Stimulated activated CD4-positive, alpha-beta T cell treated with anti-CD3 and anti-CD28 coated beads, Interleukin-2, amount 100 ng/mL, for 4 hours (primary cell): Measurements from ENCODE around the gene PITPNC1.
"Not testable (repeated sequence)": the region's sequence is repeated elsewhere in the genome, so short reads cannot be mapped to it uniquely, and the experiment has no call there.

Experiments used
- DNase-seq: peaks from one replicate; pipeline ENCODE4 v3.0.0-alpha.2; 2020; ENCODE audit warnings: low read depth

Gene PITPNC1

DNA sequence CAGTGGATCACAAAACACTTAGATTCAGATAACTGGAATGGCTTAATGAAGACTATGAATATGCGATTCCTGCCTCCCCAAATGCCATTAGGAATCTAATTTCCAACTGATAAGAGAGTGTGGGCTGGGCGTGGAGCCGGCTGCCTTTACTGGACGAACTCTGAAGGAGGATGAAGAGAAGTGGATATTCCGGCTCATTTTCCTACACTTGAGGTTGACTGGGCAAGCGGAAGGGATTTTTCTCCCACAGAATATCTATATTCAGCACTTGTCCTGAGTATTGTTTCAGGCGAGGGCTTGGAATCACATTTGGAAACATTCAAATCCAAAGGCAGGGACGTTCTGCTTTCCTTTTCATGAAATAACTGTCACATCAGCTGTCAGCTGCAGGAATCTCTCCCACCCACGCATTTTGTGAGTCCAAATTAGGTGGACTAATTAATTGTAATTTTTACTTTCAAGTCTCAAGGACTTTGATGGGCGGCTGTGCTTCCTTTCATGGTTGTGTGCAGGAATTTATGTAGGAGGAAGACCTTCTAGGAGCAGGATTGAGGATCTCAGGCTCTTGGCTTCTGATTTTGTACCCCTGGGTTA is 138.5 kb downstream of the PITPNC1 start:
- DNase-seq, result no peak

DNA sequence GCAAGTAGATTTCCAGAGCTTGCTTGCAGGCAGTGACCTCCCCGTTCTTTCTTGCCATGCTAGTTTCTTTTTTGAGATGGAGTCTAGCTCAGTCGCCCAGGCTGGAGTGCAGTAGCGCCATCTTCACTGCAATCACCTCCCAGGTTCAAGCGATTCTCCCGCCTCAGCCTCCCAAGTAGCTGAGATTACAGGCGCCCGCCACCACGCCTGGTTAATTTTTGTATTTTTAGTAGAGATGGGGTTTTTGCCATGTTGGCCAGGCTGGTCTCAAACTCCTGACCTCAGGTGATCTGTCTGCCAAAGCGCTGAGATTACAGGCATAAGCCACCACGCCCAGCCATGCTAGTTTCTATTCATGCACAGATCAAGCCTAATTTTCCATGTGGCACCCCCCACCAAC is 139.5 kb downstream of the PITPNC1 start:
- not testable (repeated sequence) for DNase-seq

DNA sequence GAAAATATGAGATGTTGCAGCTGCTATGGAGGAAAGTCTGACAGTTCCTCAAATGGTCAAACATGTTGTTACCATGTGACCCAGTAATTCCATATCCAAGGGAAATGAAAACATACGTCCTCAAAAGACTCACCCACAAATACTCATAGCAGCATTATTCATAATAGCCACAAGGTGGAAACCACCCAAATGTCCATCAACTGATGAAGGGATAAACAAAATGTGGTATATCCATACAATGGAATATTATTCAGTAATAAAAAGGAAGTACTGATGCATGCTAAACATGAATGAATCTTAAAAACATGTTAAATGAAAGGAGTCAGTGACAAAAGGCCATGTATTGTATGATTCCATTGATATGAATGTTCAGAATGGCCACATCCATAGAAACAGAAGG is 140.2 kb downstream of the PITPNC1 start:
- DNase-seq, result no peak

DNA sequence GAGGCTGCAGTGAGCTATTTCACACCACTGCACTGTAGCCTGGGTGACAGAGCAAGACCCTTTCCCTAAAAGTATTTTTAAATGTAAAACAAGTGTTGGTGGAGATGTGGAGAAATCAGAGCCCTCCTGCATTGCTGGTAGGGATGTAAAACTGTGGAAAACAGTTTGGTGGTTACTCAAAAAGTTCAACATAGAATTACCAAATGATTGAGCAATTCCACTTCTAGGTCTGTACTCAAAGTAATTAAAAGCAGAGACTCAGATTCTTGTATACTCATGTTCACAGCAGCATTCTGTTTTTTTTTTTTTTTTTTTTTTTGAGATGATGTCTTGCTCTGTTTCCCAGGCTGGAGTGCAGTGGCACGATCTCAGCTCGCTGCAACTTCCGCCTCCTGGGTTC is 141.8 kb downstream of the PITPNC1 start:
- no peak for DNase-seq

DNA sequence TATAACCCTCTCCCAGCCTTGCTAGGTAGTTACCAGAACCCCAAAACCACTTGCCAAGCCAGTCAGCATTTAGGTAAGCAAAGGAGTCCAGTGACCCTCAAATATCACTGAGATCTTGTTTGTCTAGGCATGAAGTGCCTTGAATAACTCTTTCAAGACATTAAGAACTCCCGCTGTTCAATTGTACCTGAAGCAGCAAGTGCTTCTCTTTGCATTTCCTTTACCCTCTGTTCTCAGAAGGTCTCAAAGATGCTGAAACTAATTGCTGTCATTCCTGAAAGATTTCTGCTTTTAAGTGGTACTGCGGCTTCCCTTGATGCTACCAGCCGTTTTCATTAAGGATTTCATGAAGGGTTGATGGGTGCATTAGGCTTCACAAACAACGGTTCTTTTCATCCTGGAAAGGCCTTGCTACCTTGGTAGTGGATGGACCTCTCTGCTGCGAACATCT is 142.7 kb downstream of the PITPNC1 start:
- no peak for DNase-seq

GRCh38 chr17:67520252-67520906 is 143.3 kb downstream of the PITPNC1 start:
- DNase-seq, result no peak

DNA sequence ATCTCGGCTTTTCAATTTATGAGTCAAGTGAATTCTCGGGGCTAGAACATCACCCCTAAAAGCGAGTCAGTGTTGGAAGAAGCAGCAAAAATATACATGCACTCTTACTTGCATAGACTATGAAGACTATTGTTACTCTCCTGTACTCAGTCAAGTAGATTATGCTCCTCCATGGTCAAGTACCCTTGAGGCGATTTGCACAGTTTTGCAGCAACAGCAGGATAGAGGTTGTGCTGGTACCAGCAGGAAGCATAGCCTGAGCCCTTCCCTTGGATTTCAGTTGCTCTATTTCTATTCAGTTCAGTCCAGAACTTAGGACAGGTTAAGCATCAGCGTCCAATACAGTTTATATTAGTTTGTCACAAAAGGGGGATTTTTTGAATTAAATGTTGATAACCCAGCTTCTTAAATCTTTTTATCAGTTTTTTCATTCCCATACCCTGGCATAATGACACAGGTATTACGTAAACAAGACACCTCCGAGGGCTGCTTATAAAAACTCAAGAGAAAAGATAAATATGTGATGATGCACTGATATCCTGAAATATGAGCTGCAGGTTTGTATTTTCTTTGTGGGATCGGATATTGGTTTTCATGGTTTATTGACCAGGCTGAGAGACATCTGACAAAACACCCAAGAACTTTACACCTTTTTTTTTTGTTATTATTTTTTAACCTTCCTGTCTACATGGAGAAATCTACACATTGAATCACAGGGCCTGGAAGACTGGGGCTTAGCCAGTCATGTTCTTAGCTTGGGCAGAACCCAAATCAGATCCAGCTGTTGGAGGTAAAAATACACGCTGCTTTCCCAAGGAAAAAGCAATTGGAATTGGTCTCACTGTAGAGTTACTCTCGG is 144.1 kb downstream of the PITPNC1 start:
- no peak for DNase-seq

DNA sequence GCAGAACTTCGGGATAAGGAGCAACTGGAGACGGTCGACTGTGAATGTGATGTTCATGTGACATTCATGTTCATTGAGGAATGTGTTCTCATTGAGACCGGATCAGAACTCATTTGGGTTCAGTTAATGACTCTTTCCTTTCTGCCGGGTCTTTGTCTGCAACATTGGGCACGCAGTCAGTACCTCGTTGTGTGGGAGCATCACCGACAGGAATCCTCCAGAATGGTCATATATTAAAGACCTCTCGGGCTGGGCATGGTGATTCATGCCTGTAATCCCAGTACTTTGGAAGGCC is 144.6 kb downstream of the PITPNC1 start:
- DNase-seq, result no peak

GRCh38 chr17:67523101-67523500 is 146.0 kb downstream of the PITPNC1 start:
- no peak for DNase-seq

DNA sequence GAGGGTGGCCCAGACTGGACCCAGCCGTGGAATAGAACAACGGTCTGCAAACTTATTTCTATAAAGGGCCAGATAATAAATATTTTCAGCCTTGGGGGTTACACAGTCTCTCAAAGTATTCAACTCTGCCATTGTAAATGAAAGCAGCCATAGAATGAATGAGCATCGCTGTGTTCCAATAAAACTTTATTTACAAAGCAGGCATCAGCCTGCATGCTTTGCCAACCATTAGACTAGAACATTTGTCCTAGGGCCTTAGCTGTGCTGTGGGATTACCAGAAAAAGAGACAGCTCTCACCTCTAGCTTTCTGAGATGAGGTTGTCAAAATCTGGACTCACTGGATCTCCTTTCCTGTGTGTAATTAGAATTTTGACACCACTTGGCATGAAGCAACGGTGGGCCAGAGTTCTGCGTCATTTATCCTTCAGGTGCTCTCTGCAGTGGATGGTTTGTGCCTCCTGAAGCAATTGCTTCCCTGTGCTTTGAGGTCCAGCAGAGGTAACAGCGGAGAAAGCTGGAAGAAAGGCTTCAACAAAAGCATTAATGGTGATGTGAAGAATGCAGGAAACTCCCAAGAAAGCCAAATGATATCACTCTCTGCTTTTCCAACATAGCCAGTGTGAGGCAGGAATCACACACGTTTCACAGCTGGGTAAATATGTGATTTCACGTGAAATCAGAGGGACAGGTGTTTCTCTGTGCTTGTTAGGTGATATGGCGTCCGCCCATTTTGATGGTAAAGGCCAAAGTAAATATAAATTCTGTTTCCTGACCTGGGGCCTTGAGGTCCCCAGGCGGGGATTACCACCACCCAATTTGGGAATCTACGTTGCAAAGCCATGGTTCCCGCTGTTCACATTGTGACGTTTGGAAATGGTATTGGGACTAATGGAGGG is 148.4 kb downstream of the PITPNC1 start:
- DNase-seq, result no peak

GRCh38 chr17:67526700-67527099 is 149.6 kb downstream of the PITPNC1 start:
- no peak for DNase-seq

- DNase-seq, result no peak
Observed at GRCh38 chr17:67528751-67529436, 151.8 kb downstream of the PITPNC1 start.

DNA sequence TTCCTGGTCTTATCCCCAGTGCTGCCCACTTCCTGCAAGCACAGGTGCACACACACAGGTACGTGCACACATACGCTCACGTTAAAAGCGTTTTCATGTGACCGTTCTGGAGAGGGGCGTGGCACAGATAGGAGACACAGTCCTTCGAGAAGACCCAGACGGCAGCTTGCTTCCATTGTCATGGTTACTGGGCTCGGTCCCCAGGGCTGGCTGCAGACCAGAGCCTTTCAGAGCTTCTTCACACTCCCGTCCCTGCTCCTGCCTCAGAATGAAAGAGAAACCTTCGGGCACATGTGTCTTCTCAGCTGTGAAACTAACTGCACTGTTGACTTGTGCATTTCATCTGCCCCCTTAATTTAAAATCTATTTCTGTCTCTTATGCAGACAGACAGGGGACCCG is 154.2 kb downstream of the PITPNC1 start:
- no peak for DNase-seq

GRCh38 chr17:67532326-67532871 is 155.3 kb downstream of the PITPNC1 start:
- DNase-seq, result no peak

DNA sequence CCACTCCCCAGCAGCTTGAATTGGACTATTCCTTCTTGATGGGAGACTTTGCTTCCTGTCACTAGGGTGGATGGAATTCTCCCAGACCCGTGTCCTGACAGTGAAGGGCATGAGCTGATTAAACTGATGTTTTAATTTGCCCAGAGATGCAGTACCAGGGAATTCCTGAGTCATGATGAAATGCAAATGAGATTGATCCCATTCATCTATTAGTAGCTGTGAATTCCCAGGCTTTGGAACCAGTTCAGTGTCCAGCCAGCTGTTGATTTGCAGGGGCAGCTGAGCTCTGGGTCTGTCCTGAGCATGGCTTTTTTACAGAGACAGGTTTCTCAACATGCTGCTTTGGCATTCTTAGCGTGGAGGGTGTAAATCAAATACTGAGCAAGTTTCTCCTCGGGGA is 157.9 kb downstream of the PITPNC1 start:
- DNase-seq, result no peak

- DNase-seq, result no peak
Observed at GRCh38 chr17:67542219-67543114, 165.4 kb downstream of the PITPNC1 start.

GRCh38 chr17:67544364-67544955 is 167.4 kb downstream of the PITPNC1 start:
- DNase-seq, result no peak

GRCh38 chr17:67546578-67547527 is 169.8 kb downstream of the PITPNC1 start:
- no peak for DNase-seq

- no peak for DNase-seq
Observed at GRCh38 chr17:67548693-67549092, 171.6 kb downstream of the PITPNC1 start.
